Activated T-helper 1 cell treated with Interleukin-2 at 50 U/mL for 16 hours (primary cell): ENCODE results near the gene OLFML2B.

Experiments
- DNase-seq: peaks from one replicate; pipeline ENCODE4 v3.0.0-alpha.2; 2020; ENCODE audit warnings: low read depth

Gene OLFML2B

DNA sequence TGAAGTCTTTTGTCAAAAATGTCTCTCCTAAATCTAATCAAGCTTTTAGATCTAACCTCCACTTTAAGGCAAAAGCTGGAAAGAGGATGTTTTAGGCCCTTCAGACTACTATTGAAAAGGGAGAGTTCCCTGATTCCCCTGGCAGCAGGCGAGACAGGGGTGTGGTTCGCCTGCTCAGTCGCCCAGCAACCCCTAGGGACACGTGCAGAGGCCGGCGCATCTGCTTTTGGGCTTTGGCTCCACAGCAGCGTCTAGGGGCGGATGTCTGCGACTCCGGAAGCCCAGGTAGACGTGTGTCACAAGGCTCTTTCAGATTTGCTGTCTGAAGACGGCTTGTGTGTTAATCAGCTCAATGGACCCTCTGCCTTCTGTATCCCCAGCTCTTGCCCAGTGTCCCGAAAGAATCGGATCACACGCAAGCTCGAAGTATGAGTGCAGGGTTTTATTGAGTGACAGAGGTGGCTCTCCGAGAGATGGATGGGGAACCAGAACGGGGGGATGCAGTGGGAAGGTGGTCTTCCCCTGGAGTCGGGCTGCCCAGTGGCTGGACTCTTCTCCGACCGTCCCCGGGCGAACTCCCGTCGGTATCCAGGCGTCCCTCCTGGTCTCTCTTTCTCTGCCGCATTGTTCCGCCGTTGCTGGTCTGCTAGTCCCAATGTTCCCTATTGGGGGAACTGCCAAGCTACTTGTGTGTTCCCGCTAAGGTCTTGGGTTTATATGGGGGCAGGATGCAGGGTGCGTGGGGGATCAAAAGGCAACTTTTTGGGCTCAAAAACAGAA lies 45.5 kb downstream of the OLFML2B start:
- no peak for DNase-seq

DNA sequence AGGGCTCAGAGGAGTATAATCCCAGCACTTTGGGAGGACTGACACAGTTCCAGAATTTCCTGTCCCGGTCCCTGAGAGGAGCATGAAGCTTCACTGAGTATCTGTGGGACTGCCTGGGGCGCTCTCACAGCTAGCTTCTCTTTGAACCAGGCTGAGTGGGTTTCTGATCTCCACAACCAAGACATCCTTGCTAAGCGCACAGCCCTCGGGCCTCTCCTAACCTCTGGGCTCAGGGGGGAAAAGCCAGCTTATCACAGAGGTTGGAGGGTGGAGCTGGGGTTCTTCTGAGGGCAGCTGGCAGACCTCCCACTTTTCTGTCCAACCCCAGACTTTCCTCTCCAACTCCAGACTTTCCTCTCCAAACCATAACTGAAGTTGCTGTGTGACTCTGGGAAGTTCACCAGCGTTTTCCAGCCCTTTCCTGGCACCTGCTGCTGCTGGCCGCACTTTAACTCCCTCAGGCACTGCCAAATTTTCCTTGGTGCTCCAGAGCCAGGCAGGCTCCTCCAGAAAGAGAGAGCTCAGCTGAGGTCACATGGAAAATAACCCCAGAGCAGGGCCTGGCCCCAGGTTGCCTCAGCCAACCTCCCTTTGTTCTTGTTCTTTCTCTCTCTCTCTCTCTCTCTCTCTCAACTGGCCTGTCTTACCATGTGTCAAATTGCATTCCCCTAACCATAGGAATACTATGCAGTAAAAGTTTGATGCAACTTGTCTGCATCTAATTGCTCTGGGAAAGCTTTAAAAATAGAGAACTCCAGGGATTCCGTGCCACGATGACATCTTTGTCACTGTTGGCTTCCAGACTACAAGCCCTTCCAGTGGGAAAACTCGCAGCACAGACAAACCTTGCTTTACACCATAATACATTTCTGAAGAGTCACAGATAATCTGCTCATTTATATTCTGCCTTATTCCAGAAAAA lies 49.5 kb downstream of the OLFML2B start:
- DNase-seq = no peak

DNA sequence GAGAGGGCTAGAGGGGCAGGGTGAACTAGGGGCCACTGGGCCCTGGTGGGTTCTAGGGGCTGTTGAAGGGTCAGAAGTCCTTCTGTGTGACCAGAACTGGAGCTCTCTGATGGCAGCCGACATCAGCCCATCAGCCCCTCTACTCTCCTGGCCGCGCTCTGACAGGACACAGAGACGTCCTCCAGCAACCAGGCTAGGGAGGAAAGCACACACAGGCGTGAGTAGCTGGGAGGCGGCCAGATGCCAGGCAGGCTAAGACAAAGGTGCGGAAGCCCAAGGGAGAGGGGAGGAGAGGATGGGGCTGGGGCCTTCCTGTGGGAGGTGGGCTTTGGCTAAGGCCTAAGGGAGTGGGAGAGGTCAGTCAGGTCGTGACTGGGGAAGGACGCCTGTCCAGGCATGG lies 50.8 kb downstream of the OLFML2B start:
- DNase-seq = no peak

DNA sequence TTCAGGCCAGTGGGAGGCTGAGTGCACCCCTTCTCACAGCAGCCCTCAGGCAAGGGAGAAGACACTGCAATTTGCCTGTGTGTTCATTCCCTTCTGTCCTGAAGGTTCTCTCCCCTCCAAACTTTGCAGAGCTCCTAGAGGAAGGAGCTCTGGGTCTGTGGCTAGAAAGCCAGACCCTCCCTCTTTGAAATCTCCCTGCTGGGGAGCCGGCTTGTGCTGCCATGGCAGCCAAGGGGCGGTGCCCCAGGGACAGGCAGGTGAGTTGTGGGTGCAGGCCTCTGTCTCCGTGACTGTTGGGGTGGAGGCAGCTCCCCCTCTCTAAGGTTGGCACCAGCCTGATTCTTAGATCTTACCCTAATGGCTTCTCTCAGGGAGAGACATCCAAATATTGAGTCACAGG lies 53.0 kb downstream of the OLFML2B start:
- DNase-seq = no peak

DNA sequence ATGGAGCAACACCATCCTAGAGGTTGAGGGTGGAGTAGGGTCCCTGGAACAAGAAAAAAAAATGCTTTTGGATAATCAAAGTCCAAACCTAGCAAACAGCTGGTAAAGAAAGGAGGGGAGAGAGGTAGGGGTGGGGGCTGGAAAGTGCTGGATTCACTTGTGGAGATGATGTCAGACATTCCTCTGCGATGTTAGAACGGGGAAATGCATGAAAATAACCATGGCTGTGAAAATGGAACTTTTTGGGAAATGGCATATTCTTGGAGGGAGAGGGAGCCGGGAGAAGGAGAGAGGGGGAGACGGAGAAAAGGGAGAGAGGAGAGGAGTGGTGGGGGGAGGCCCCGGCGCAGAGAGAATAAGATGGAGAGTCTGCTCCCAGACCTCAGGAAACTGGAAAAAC lies 53.6 kb downstream of the OLFML2B start:
- no peak for DNase-seq

DNA sequence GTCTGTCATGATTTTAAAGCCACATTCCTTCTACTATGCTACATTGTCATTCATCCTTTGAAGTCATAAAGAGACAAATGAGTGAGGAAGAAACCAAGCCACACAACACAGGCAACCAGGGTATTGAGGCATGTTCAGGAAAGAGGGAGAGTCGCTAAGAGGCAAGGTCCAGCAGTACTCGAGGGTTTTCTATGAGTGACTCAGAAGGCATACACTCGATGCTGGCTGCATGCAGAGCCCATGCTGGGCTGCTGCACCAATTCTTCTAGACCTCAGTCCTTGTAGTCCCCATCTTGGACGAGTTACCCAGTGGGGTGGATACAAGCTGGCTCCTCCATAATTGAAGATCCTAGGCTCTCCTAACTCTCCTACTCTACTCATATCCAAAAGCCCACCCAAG lies 57.6 kb downstream of the OLFML2B start:
- no peak for DNase-seq

DNA sequence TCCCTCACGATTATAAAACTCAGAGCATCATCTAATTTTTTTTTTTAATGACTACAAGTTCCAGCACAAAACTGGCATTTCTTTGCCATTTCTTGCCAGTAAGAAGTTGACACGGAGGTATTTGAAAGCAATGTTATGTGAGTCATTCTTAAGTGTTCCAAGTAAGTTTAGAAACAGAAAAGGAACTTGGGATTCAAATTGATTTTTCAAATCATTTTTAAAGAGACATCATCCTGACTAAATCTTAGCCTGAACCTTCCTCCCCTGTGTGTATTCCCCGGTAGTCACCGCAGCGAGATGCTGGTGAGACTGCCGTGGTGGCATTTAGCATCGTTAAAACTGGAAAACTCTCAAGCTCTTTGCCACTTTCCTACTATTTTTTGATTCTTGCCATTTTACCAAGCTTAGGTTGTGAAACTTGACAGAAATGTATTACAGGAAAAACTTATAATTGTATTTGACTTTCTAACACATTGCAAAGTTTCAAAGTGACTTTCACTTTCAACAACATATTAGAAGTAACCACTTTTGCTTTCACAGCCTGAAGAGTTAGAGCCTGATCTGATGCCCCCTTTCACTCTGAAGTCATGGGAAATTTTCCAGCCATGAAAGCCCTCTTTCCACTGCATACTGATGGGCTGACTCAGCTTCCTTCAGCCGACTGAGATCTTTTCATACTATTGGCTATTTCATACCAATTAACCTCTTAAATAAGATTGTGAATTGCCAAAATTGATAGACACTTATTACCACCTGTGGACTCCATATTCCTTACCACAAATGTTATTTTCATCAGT lies 61.4 kb downstream of the OLFML2B start:
- DNase-seq = no peak

DNA sequence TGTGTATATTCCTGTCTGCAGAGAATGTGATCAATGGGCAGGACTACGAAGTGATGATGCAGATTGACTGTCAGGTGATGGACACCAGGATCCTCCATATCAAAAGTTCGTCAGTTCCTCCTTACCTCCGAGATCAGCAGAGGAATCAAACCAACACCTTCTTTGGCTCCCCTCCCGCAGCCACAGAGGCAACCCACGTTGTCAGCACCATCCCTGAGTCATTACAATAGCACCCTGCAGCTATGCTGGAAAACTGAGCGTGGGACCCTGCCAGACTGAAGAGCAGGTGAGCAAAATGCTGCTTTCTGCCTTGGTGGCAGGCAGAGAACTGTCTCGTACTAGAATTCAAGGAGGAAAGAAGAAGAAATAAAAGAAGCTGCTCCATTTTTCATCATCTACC lies 65.2 kb downstream of the OLFML2B start:
- DNase-seq = no peak

DNA sequence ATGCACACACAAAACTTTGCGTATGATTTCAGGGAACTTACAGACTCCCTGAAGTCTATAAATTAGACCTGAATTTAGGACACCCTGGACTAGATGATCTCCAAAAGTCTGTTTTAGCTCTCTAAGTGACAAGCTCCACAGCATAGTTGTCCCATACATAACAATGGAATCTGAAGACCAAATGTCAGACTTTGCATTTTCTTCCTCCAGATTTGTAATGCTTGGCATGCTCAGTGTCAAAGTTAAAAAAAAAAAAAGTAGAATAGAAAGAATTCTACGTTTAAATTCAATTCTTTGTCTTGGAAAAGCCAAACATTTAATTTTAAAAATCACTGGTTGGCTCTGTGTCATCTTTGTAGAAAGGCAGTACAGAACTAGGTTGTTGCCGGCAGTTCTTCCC lies 66.7 kb downstream of the OLFML2B start:
- DNase-seq = no peak

DNA sequence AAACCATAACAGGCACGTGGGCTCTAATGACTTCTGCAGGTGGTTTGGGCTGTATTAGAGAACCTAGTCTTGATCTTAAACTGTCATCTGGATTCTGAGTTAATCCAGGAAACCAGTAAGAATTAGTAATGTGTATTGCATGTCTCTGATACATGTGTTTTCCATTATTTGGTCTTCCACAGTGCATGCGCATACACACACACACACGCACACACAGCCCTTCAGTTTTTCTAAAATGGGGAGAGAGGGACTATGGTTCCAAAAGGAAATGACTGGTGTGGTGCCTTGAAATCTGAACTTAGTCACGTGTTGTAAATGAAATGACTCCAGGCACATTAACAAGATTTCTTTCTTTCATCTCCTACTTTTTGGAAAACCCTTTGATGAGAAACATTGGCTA lies 67.6 kb downstream of the OLFML2B start:
- no peak for DNase-seq

DNA sequence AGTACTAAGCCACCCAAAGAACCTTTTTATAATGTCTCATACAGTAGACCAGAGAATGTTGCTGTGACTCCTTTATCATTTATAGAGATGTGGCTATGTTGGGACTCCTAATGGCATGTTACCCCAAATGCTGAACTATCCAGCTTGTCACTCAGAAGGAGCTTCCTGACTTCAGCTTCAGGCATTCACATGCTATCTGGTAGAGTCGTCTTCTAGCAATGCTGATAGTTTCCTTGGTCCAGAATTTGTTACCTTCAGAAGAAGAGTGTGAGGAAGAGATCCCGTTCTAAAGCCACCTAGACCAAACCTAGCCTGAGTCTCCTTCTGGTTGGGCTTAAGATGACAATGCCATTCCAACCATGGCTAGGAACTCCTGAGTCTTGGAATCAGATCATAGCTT lies 68.1 kb downstream of the OLFML2B start:
- DNase-seq = no peak

DNA sequence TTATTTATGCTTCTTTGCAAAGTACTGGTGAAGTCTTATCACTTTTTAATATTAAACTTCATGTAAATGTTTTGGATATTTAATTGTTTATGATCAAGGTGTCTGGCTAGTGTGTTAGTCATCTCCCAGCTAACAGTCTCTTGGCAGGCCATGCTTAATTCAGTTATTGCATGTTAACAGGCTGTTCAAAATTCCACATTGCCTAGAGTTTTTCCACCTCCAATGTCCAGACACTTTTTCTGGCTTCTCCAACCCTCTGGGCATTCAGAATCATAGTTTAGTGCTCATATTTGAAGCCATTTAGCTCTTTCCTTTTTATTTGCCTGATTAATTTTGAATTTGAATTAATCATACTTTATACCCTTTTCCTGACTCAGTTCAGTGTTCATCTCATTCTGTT lies 69.2 kb downstream of the OLFML2B start:
- no peak for DNase-seq

DNA sequence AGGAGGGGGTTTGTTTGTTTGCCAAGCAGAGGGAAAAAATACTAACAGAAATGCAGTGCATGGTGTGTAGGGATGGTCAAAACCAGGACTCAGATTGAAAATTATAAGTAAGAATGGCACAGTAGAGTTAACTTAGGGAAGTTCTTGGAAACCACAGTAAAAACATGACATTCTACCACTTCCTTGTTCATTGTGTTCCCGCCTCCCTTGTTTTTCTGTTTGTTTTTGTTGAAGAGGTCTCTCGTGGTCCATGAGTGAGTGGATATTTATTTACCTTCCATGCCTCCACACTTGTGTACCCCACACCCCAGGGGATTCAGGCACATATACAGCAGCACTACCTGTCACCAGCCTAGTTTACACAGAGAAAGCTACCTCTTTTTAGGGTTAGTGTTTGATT lies 69.6 kb downstream of the OLFML2B start:
- DNase-seq = no peak

DNA sequence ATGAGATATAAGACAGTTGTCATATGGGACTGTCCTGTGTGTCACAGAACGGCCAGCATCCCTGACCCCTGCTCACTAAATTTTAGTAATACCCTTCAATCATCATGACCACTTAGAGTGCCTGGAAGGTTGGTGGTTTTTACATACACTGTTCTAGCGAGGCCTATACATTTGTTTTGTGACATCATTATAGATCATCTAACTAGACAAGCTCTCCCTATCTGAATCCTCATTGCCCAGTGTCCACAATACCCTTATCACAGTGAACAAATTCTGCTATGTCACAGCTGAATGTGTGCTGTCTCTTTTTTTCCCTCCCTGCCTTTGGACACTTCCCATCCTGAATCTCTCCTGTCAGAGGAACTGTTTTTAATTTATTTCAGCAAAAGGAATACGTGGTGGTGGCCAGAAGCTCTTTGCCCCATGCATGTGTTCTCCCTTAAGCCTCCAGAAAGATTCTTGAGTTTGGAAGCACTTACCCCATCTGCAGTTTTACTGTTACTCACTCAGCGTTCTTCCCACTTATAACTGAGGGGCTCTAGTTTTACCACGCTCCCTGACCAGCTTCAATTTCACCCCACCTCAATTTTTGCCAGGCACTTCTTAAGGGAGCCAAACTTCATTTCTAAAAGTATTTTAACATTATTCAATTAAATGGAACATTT lies 70.3 kb downstream of the OLFML2B start:
- DNase-seq = no peak

DNA sequence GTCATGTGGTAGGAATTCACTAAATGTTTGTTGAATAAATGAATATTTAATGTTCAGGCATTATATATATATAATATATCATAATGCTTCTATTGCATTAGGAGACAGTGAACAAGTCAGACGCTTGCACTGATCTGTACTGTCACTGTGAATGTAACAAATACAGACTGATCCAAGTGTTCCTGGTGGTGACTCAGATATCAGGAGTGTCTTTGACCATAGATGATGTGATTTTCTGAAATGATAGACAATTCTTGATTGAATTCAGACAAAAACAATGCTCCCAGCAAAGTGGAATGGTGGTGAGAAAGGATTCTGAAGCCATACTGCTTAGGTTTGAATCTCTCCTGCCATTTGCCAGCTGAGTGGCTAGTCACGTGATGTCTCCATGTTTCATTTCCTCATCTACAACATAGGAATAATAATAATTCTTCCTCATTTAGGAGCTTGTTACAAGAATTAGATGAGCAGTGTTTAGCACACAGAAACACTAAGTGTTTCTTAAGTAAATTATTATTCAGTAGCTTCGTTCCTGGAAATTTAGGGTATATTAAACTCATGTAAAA lies 71.0 kb downstream of the OLFML2B start:
- DNase-seq = no peak

DNA sequence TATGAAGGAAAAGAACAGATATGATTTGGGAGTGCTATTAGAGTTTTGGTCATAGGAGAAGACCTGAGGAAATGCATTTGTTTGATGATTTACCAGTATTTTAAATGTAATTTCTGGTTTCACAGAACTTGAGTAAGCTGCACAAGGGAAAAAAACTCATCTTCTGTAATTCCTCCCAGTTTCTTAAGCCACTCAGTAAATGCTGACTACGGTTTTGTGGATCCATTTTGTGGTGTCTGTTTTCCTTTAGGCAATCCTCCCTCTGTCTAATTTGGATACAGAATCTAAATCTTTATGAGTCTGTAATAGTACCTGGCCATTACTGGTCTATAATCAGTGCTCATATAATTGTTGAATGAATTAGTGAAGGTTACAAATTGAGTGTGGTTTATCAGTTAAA lies 72.0 kb downstream of the OLFML2B start:
- DNase-seq = no peak

DNA sequence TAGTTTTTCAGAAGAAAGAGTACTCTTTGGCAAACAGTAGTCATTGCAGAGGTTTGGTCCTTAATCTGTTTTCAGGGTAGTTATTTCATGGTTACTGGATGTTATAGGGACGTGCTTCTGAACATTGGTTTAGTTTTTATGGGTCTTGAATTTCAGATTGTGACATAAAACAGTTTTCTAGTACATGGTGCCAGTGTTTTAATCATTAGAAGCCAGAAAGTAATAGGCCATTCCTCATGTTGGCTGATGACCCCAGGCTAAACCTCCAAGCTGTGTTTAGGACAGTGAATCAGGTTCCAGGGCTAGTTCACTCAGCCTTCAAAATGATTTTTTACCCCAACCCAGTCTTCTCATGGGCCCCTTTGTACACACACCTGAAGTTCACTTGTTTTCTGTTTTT lies 73.3 kb downstream of the OLFML2B start:
- DNase-seq = no peak

DNA sequence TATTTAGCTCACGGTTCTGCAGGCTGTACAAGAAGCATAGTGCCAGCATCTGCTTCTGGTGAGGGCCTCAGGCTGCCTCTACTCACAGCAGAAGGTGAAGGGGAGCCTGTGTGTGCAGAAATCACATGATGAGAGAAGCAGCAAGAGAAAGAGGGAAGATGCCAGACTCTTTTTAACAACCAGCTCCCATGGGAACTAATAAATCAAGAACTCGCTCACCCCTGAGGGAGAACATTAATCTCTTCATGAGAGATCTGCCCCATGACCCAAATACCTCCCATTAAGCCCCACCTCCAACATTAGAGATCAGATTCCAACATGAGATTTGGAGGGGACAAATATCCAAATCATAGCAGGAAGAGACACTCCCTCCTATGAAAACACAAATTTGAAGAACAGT lies 74.1 kb downstream of the OLFML2B start:
- DNase-seq = no peak

DNA sequence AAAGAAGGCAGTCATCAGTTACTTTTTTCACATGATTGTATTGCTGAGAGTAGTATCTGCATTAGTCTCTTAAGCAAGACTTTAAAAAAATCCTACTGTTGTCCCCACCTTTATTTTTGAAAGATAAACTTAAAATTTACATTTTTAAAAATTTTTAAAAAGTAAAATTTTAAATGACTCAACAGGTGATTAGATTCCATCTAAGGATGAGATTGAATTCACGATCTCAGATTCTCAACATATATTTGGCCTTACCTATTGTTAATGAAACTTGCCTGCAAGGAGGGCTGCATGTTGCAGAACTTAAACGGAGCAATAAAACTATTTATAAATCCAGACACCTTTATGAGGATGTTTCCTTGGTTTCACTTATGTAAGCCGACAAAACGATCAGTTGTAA lies 75.2 kb downstream of the OLFML2B start:
- DNase-seq = no peak

DNA sequence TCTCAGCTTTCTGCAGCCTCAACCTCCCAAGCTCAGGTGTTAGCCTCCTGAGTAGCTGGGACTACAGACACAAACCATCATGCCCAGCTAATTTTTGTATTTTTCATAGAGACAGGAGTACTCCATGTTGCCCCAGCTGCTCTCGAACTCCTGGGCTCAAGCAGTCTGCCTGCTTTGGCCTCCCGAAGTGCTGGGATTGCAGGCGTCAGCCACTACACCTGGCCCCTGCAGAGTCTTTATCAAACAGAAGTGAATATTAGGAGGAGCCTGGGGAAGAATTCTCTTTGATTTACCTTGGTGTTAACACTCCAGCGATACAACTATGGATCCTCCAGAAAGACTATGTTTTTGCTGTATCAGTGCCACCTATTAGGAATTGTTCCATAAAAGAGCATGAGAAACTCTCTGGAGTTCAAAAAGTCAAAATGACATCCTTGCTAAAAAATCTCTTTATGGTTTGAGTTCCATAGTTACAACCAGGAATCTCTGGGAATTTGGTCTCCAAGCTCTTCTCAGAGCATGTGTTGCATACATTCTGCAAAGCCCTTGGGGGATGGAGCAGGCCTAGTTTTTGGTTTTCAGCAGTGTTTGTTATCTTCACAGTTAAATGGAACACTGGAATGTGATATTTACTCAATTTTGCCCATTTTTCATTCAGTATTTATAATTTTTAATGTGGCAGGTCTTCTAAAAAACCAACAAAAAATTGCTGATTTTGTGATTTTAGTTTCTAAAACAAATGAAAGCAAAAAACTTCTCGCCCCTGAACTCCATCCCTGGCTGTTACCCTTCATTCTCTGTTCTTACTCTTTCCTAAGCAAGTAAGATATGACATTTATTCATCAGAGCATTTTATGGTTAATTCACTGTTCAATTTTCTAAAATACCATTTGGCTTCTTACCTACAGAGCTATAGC lies 77.3 kb downstream of the OLFML2B start:
- DNase-seq = no peak
